ENCODE data around the gene SERTAD2.

SERTAD2 gene

GRCh38 chr2:64613276-64613675 lies 40.4 kb downstream of the SERTAD2 start:
- ATAC-seq (no peak), DNase-seq (no peak)
- Mint-ChIP-seq H3K27me3 (no peaks in the 10 kb centered on the region), H3K4me1 (peaks cover 24% of the 10 kb centered on the region), H3K4me3 (no peak overlapping the region), H3K27ac (no peak overlapping the region), H3K9me3 (no peaks in the 10 kb centered on the region)

- Mint-ChIP-seq H3K4me3 (no peak overlapping the region), H3K4me1 (peaks cover 30% of the 10 kb centered on the region), H3K27me3 (no peaks in the 10 kb centered on the region), H3K27ac (no peak overlapping the region), H3K9me3 (no peaks in the 10 kb centered on the region)
- no peak for ATAC-seq
- DNase-seq = no peak
Observed at GRCh38 chr2:64612575-64613195, 41.0 kb downstream of the SERTAD2 start.

DNA sequence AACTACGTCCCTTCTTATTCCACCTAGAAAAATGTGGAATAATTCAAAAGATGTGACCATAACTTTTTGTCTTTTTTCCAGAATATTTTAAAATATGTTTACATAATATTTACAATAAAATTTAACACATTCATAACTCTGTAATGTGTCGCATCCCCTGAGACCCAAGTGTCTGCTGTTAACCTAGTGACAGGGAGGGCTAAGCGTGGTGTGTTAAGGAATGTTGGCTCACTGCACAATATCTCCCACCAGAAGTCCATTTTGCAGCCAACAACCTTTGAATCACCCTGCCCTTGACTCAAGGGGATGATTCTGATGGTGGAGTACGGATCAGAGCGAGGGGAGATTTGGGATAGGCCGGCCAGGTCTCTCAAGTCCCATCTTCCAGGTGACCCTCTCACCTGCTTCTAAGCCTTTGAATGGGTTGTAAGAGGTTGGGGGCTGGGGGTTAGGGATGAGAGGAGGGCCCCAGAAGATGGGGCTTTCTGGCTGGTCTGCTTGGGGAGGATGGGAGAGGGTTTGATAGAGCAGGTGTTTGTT lies 43.3 kb downstream of the SERTAD2 start:
- no peak overlapping the region for H3K4me3 Mint-ChIP-seq
- no peak for ATAC-seq
- no peak overlapping the region for H3K27ac Mint-ChIP-seq
- no peak for DNase-seq
- no peaks in the 10 kb centered on the region for H3K27me3 Mint-ChIP-seq
- H3K9me3 Mint-ChIP-seq = no peaks in the 10 kb centered on the region
- peaks cover 45% of the 10 kb centered on the region for H3K4me1 Mint-ChIP-seq

DNA sequence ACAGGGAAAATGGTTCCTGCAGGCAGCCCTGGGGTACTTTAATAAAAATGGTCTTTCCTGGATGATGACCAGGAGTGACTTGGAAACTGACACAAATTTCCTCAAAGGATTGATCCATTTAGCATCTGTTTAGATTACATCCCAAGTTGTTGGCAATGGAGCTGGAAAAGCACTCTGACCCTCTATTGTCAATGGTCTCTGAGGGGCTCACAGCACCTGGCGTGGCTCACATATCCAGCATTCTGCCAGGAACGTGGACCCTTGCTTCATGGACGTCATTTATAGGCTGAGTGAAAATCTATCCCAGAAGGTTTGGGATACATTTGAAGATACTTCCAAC lies 43.8 kb downstream of the SERTAD2 start:
- no peaks in the 10 kb centered on the region for H3K27me3 Mint-ChIP-seq
- DNase-seq (no peak), ATAC-seq (no peak)
- H3K4me3 Mint-ChIP-seq = peak overlapping the region; percentile 81 to 90
- H3K9me3 Mint-ChIP-seq = peaks cover 0 to under 1% of the 10 kb centered on the region in 2 donors
- H3K4me1 Mint-ChIP-seq = peaks cover 45% of the 10 kb centered on the region
- H3K27ac Mint-ChIP-seq = peak overlapping the region; percentile 92 to 95

DNA sequence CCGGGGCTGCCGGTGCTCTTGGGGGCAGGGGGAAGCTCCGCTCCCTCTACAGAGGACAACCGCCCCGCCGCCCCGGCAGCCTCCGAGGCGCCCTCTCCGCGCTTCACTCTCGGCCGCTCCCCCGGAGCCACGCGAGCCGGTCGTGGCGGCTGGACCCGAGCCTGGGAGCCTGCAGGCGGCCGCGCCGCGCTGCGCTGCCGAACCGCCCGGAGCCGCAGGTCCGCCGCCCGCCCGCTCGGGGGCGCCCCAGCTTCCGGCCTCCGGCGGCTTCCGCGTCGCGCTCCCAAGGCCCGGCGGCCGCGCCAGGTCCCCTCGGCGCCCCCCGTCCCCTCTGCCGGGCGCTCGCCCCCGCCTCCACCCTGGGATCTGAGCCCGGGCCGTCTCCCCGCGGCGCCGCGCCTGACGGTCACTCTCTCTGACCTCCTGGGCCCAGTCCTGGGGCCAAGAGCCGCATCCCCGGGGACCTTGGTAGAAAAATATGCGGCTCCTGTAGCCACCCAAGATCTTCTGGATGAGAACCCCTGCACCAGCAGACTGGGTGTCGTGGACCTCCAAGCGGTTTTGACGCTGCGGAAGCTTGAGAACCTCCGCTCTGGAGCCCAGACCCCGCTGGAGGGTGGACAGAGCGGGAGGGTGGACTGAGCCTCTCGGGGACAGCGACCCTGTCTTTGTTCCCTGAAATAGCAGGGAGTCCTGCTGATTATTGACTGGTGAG lies 44.3 kb downstream of the SERTAD2 start:
- peaks cover 1% of the 10 kb centered on the region for H3K27me3 Mint-ChIP-seq
- H3K9me3 Mint-ChIP-seq = peaks cover 4 to 6% of the 10 kb centered on the region in 2 donors
- peak overlapping the region; percentile 92 to 95 for H3K27ac Mint-ChIP-seq
- DNase-seq (peak; percentile 76 to 83), ATAC-seq (peak; percentile 63)
- H3K4me3 Mint-ChIP-seq = peak overlapping the region; percentile 81 to 90
- peaks cover 45% of the 10 kb centered on the region for H3K4me1 Mint-ChIP-seq

DNA sequence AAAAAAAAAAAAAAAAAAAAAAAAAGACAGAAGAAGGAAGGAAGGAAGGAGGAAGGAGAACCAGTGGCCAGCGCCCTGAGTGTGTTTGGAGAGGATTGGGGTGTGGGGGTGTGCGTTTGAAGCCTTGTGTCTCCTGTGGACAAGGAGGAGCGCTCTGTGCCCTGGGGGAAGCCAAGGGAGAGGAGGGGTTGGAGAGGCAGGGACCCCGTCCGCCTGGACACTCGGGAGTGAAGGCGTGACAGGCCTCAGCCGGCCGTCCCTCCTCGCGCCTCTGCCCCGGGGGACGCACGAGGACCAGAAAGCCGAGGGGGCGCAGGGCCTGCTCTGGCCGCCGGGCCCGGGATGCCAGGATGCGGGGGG lies 44.9 kb downstream of the SERTAD2 start:
- Mint-ChIP-seq H3K9me3 (peaks cover 10 to 11% of the 10 kb centered on the region in 2 donors), H3K27me3 (peaks cover 7% of the 10 kb centered on the region), H3K27ac (peak overlapping the region; percentile 85 to 95), H3K4me1 (peaks cover 45% of the 10 kb centered on the region), H3K4me3 (peak overlapping the region; percentile 79 to 89)
- ATAC-seq = peak; percentile 16
- DNase-seq = no peak

GRCh38 chr2:64607381-64608304 lies 46.1 kb downstream of the SERTAD2 start:
- H3K4me1 Mint-ChIP-seq = peaks cover 39% of the 10 kb centered on the region
- no peak for ATAC-seq
- peak overlapping the region; percentile 5 to 80 for H3K27ac Mint-ChIP-seq
- peaks cover 11 to 13% of the 10 kb centered on the region in 2 donors for H3K9me3 Mint-ChIP-seq
- peaks cover 7% of the 10 kb centered on the region for H3K27me3 Mint-ChIP-seq
- DNase-seq = no peak
- H3K4me3 Mint-ChIP-seq = peak overlapping the region; percentile 79 to 89

GRCh38 chr2:64606479-64607363 lies 47.0 kb downstream of the SERTAD2 start:
- ATAC-seq = peak; percentile 96
- DNase-seq = peak; percentile 84 to 96
- Mint-ChIP-seq H3K9me3 (peaks cover 11 to 13% of the 10 kb centered on the region in 2 donors), H3K4me1 (peaks cover 39% of the 10 kb centered on the region), H3K27ac (peak overlapping the region in 1 of 2 donors; percentile 88), H3K27me3 (peaks cover 7% of the 10 kb centered on the region), H3K4me3 (peak overlapping the region; percentile 60 to 64)

GRCh38 chr2:64605991-64606478 lies 47.7 kb downstream of the SERTAD2 start:
- ATAC-seq (no peak), DNase-seq (no peak)
- H3K27ac Mint-ChIP-seq = no peak overlapping the region
- peaks cover 11 to 13% of the 10 kb centered on the region in 2 donors for H3K9me3 Mint-ChIP-seq
- peak overlapping the region; percentile 50 to 64 for H3K4me3 Mint-ChIP-seq
- peaks cover 7% of the 10 kb centered on the region for H3K27me3 Mint-ChIP-seq
- peaks cover 39% of the 10 kb centered on the region for H3K4me1 Mint-ChIP-seq

DNA sequence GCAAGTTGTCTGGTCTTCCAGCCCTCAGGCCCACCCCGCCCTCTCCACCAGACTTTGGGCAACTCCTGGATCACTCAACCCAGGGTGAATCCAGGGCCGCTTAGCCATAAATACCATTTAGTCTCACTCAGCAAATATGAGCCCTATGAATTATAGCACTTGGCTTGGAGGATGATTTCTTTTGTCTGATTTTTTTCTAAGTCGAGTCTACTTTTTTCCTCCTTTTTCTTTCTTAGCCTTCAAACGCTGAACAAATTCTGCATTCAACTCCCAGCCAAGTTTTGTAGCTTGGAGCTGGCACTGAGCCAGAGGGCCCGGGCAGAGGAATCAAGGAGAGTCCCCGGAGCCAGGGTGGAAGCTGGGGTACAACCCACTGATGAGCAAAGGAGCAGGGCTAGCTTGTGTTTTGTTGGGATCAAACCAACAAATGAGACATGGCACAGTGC lies 48.7 kb downstream of the SERTAD2 start:
- no peak for DNase-seq

DNA sequence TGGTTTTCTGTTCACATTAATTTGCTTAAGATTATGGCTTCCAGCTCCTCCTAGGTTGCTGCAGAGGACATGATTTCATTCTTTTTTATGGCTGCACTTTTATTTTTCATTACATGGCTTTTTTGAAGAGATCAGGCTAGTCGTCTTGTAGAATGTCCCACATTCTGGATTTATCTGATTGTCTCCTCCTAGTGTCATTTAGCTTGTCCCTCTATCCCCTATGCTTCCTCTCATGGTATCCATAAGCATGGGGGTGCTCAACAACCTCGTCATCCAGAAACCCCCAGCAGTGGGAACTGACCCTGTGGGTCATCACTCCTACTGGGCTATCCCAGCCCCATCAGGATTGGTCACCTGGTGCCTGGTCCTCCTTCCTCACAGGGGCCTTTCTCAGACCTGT lies 49.6 kb downstream of the SERTAD2 start:
- Mint-ChIP-seq H3K4me1 (peaks cover 38% of the 10 kb centered on the region), H3K27ac (no peak overlapping the region), H3K9me3 (peaks cover 11 to 13% of the 10 kb centered on the region in 2 donors), H3K4me3 (no peak overlapping the region), H3K27me3 (peaks cover 7% of the 10 kb centered on the region)
- DNase-seq (no peak), ATAC-seq (no peak)

More for the DNA sequence above, 48.7 kb downstream of the SERTAD2 start:
- H3K4me3 Mint-ChIP-seq = no peak overlapping the region
- H3K27ac Mint-ChIP-seq = no peak overlapping the region
- no peak for ATAC-seq
- peaks cover 7% of the 10 kb centered on the region for H3K27me3 Mint-ChIP-seq
- peaks cover 39% of the 10 kb centered on the region for H3K4me1 Mint-ChIP-seq
- peaks cover 11 to 13% of the 10 kb centered on the region in 2 donors for H3K9me3 Mint-ChIP-seq

DNA sequence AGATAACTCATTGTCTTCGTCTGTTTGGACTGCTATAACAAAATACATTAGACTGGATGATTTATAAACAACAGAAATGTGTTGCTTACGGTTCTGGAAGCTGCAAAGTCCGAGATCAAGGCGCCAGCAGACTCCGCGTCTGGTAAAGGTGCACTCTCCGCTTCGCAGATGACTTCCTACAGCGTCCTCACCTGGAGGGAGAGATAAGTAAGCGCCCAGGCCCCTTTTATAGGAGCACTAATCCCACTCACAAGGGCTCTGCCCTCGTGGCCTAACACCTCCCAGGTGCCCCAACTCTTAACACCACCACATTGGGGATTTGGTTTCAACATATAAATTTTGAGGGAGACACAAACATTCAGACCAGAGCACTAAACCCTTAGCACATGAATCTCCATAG lies 51.3 kb downstream of the SERTAD2 start:
- no peak overlapping the region for H3K4me3 Mint-ChIP-seq
- H3K27ac Mint-ChIP-seq = no peak overlapping the region
- peaks cover 11 to 13% of the 10 kb centered on the region in 2 donors for H3K9me3 Mint-ChIP-seq
- DNase-seq (no peak), ATAC-seq (no peak)
- peaks cover 22% of the 10 kb centered on the region for H3K4me1 Mint-ChIP-seq
- peaks cover 7% of the 10 kb centered on the region for H3K27me3 Mint-ChIP-seq

DNA sequence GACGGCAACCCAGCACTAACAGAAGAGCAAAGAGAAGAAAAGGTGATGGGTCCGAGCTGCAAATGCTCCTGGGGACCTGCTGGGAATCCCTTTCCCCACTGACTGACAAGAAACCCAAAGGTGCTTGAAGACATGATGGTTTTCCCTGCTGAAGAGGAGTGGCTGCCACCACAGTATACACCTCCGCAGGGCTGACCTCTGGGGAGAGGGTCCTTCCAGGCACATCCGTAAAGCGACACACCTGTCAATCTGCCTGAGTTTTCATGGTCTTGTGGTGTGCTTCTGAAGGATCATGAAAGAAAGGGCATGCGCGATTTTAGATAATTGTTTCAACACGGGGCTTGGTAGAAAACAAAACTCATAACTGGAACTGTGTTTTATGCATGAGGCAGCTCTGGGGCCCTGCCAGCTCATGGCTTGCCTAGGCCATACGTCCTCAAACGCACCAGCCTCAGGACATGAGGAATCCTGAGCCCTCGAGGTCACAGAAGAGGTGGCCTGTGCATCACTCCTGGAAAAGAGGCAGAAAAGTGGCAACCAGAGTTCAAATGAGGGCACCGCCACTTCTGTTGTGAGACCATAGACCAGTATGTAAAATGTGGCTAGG lies 51.8 kb downstream of the SERTAD2 start:
- H3K27me3 Mint-ChIP-seq = peaks cover 7% of the 10 kb centered on the region
- ATAC-seq (no peak), DNase-seq (no peak)
- peaks cover 17% of the 10 kb centered on the region for H3K4me1 Mint-ChIP-seq
- peaks cover 11 to 13% of the 10 kb centered on the region in 2 donors for H3K9me3 Mint-ChIP-seq
- no peak overlapping the region for H3K4me3 Mint-ChIP-seq
- no peak overlapping the region for H3K27ac Mint-ChIP-seq

Measured in stimulated activated naive CD8-positive, alpha-beta T cell treated with anti-CD3 and anti-CD28 coated beads, Interleukin-15, amount 100 ng/mL, for 72 hours (primary cell).